Endothelial cell (in vitro differentiated cells): ENCODE results near the gene ZNF714. TPM values are rescaled to one million over a fixed set of nuclear protein-coding genes. Genes with fewer than 3 reads are reported as not detected.

Experiments used
- DNase-seq: peaks from one replicate; pipeline ENCODE4 v3.0.0; 2021; ENCODE audit warnings: low spot score
- H3K27ac Mint-ChIP-seq: one replicate; pipeline ENCODE4 v1.8.0; 2021; ENCODE audit warnings: mixed read lengths, inconsistent platforms; ENCODE audit not compliant: unreplicated experiment
- H3K27me3 Mint-ChIP-seq: one replicate; pipeline ENCODE4 v1.8.0; 2021; ENCODE audit warnings: mild to moderate bottlenecking, moderate library complexity, mixed read lengths, inconsistent platforms; ENCODE audit not compliant: unreplicated experiment
- H3K36me3 Mint-ChIP-seq: one replicate; pipeline ENCODE4 v1.8.0; 2021; ENCODE audit warnings: mild to moderate bottlenecking, low read depth, mixed read lengths, inconsistent platforms; ENCODE audit not compliant: unreplicated experiment
- H3K4me1 Mint-ChIP-seq: one replicate; pipeline ENCODE4 v1.8.0; 2021; ENCODE audit warnings: mild to moderate bottlenecking, mixed read lengths, inconsistent platforms; ENCODE audit not compliant: unreplicated experiment
- H3K4me3 Mint-ChIP-seq: one replicate; pipeline ENCODE4 v1.8.0; 2021; ENCODE audit warnings: mild to moderate bottlenecking, mixed read lengths, inconsistent platforms; ENCODE audit not compliant: unreplicated experiment
- H3K9me3 Mint-ChIP-seq: one replicate; pipeline ENCODE4 v1.8.0; 2021; ENCODE audit warnings: mixed read lengths, inconsistent platforms; ENCODE audit not compliant: unreplicated experiment
- CTCF ChIP-seq: fragments of 200-600 bp; sonication (generic); IDR thresholded peaks from one replicate; pipeline ENCODE4 v1.5.0; 2021; ENCODE audit warnings: antibody characterized with exemption; ENCODE audit not compliant: unreplicated experiment
- total RNA-seq: library from RNA; stranded (reverse); fragmentation: NEBNext Ultra II Directional; extraction: Animal tissue kit (Norgen Biotek cat#: 25700); gene quantifications from one replicate; pipeline ENCODE4 v1.2.1, GENCODE V29; 2021; ENCODE audit not compliant: unreplicated experiment

The ZNF714 gene
- total RNA-seq, 1 donor from 2014 or later, result 16.8 TPM

- H3K27me3 Mint-ChIP-seq, result peaks cover 2% of the 10 kb centered on the region
- TF ChIP-seq CTCF, result no peak
- H3K4me1 Mint-ChIP-seq, result no peaks in the 10 kb centered on the region
- H3K36me3 Mint-ChIP-seq, result peaks cover 32% of the 10 kb centered on the region
- peaks cover 6% of the 10 kb centered on the region for H3K9me3 Mint-ChIP-seq
- no peak overlapping the region for H3K27ac Mint-ChIP-seq
- no peak for DNase-seq
- no peak overlapping the region for H3K4me3 Mint-ChIP-seq
Observed at GRCh38 chr19:21117041-21117907, 35.3 kb downstream of the ZNF714 start.

- Mint-ChIP-seq H3K27me3 (no peaks in the 10 kb centered on the region), H3K27ac (no peak overlapping the region), H3K4me3 (no peak overlapping the region), H3K4me1 (peaks cover 6% of the 10 kb centered on the region), H3K9me3 (no peaks in the 10 kb centered on the region), H3K36me3 (no peaks in the 10 kb centered on the region)
- TF ChIP-seq CTCF, result no peak
- DNase-seq, result no peak
Observed at GRCh38 chr19:21126078-21126477, 44.1 kb downstream of the ZNF714 start.

- Mint-ChIP-seq H3K36me3 (no peaks in the 10 kb centered on the region), H3K27me3 (no peaks in the 10 kb centered on the region)
Observed at GRCh38 chr19:21127001-21127400, 45.0 kb downstream of the ZNF714 start.

GRCh38 chr19:21127898-21128297 lies 45.9 kb downstream of the ZNF714 start:
- no peaks in the 10 kb centered on the region for H3K36me3 Mint-ChIP-seq
- H3K9me3 Mint-ChIP-seq, result no peaks in the 10 kb centered on the region
- DNase-seq, result no peak
- H3K27ac Mint-ChIP-seq, result no peak overlapping the region
- TF ChIP-seq CTCF, result no peak
- H3K4me3 Mint-ChIP-seq, result no peak overlapping the region
- peaks cover 6% of the 10 kb centered on the region for H3K4me1 Mint-ChIP-seq
- H3K27me3 Mint-ChIP-seq, result no peaks in the 10 kb centered on the region

More at GRCh38 chr19:21127001-21127400, 45.0 kb downstream of the ZNF714 start:
- Mint-ChIP-seq H3K4me1 (peaks cover 6% of the 10 kb centered on the region), H3K4me3 (no peak overlapping the region), H3K9me3 (no peaks in the 10 kb centered on the region), H3K27ac (no peak overlapping the region)
- TF ChIP-seq CTCF, result no peak
- DNase-seq, result no peak
